Panc1 (cell line): ENCODE results near the gene TMEM115. TPM values are rescaled to one million over a fixed set of nuclear protein-coding genes. Genes with fewer than 3 reads are reported as not detected.

Source experiments
- ATAC-seq: fragments of 200-7000 bp; cut with Tn5 transposase; 2 replicates; pipeline ENCODE4 v1.9.1; 2020; ENCODE audit warnings: mild to moderate bottlenecking, moderate library complexity
- BruUV-seq: library from RNA; stranded (reverse); fragments of 400-500 nt; replicated peaks from 2 replicates; lab custom pipeline; 2021; lab: Mats Ljungman, UMichigan
- CTCF ChIA-PET: fragments of 300-600 bp; sonication (Branson Sonifier 250); formaldehyde crosslinking; loops from one replicate; lab custom pipeline; 2022; ENCODE audit warnings: antibody characterized with exemption; lab: Charles Lee
- POLR2A ChIA-PET: fragments of 300-600 bp; sonication (Branson Sonifier 250); formaldehyde crosslinking; loops from one replicate; lab custom pipeline; 2022; ENCODE audit warnings: antibody characterized with exemption; lab: Charles Lee
- DNase-seq: peaks from one replicate; pipeline ENCODE4 v3.0.0-alpha.2; 2010; ENCODE audit warnings: low read depth, low spot score
- H3K27ac ChIP-seq: 2 replicates; pipeline ENCODE4 v1.5.1; 2011; ENCODE audit warnings: mild to moderate bottlenecking, low read length, inconsistent platforms
- H3K27me3 ChIP-seq: fragments of 200-500 bp; sonication (Bioruptor generic); 2 replicates; pipeline ENCODE4 v1.6.0; 2014; ENCODE audit warnings: low read length, inconsistent platforms; ENCODE audit not compliant: control insufficient read depth, insufficient read depth
- H3K36me3 ChIP-seq: fragments of 200-500 bp; sonication (Bioruptor generic); 2 replicates; pipeline ENCODE4 v1.5.1; 2014; ENCODE audit warnings: inconsistent platforms, mild to moderate bottlenecking, low read length, moderate library complexity; ENCODE audit not compliant: control insufficient read depth, insufficient read depth
- H3K4me1 ChIP-seq: 2 replicates; pipeline ENCODE4 v1.5.1; 2011; ENCODE audit warnings: inconsistent platforms, mild to moderate bottlenecking, low read length, moderate library complexity; ENCODE audit not compliant: control insufficient read depth, insufficient read depth
- H3K4me3 ChIP-seq, 2 experiments: 2 replicates each; pipeline ENCODE4 v1.5.1; 2011 to 2012; ENCODE audit warnings: low read depth in 2 of 2, low read length in 2 of 2, mild to moderate bottlenecking in 2 of 2, inconsistent platforms in 1 of 2, moderate library complexity in 1 of 2
- H3K9me3 ChIP-seq: fragments of 200-500 bp; sonication (Bioruptor generic); 2 replicates; pipeline ENCODE4 v1.5.1; 2014; ENCODE audit warnings: low read depth, mild to moderate bottlenecking, inconsistent platforms, low read length, moderate library complexity; ENCODE audit not compliant: control insufficient read depth, insufficient read depth
- POLR2AphosphoS5 ChIP-seq: IDR thresholded peaks from 2 replicates; pipeline ENCODE4 v1.6.1; 2012; ENCODE audit warnings: mild to moderate bottlenecking, low read depth, low read length, moderate library complexity
- SIN3A ChIP-seq: IDR thresholded peaks from 2 replicates; pipeline ENCODE4 v1.6.1; 2012; ENCODE audit warnings: low read depth, mild to moderate bottlenecking, low read length, moderate library complexity, borderline replicate concordance; ENCODE audit not compliant: insufficient read depth
- TCF7L2 ChIP-seq: IDR thresholded peaks from 2 replicates; pipeline ENCODE4 v1.6.1; 2011; ENCODE audit warnings: mild to moderate bottlenecking, low read depth, low read length, inconsistent platforms
- in situ Hi-C: cut with HindIII; loops from 2 replicates; pipeline ENCODE4 v1.10.0; 2016; ENCODE audit warnings: low sequenced_read_pairs, low pct_unique_long_range_greater_than_20kb
- intact Hi-C: fragments of 100-400 bp; cut with micrococcal nuclease; formaldehyde crosslinking; loops from one replicate; pipeline ENCODE4 v1.10.0; 2022; ENCODE audit not compliant: unreplicated experiment
- total RNA-seq: library from RNA; stranded (reverse); gene quantifications from one replicate; pipeline ENCODE4 v1.2.1, GENCODE V29; 2021; ENCODE audit not compliant: unreplicated experiment
- TF ChIP-seq, protein P1 (sequence below): fragments of 450-650 bp; IDR thresholded peaks from 2 replicates; pipeline ENCODE4 v1.5.1; 2017; ENCODE audit warnings: mild to moderate bottlenecking
- TF ChIP-seq, protein P2 (sequence below), 2 experiments: IDR thresholded peaks; 2 replicates each; pipeline ENCODE4 v1.6.1; 2011 to 2012; ENCODE audit warnings: low read depth in 2 of 2, control low read depth in 1 of 2, low read length in 1 of 2, mild to moderate bottlenecking in 1 of 2, moderate library complexity in 1 of 2; ENCODE audit not compliant: insufficient read depth in 1 of 2

TMEM115 gene
- total RNA-seq, 1 experiment from 2014 or later, result 30.2 TPM

DNA sequence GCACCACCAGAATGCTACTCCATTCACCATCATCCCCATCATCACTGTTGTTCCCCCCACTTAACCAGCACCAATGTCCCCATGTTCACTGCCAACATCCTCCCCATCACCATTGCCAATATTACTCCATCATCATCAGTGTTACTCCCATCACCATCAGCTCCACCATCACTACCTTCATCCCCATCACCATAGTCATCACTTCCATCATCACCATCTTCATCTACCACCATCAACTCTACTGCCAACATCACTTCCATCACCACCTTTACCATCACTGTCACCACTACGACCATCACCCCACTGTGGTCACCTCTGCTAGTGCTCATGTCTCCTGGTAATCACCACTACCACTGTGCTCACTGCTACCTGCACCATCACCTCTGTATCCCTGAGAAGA lies 47.2 kb upstream of the TMEM115 start:
- ChIA-PET CTCF (no interaction called here), POLR2A (no interaction called here)
- Histone ChIP-seq H3K4me1 (no peaks in the 10 kb centered on the region), H3K27ac (no peak overlapping the region), H3K36me3 (no peaks in the 10 kb centered on the region), H3K27me3 (no peaks in the 10 kb centered on the region), H3K9me3 (no peaks in the 10 kb centered on the region), H3K4me3 (no peak overlapping the region)
- ATAC-seq (no peak), DNase-seq (no peak)
- intact Hi-C loops (no loop called here), in situ Hi-C loops (no loop called here)
- TF ChIP-seq TCF7L2 (no peak), POLR2AphosphoS5 (no peak), SIN3A (no peak)
- TF ChIP-seq, protein P1, sequence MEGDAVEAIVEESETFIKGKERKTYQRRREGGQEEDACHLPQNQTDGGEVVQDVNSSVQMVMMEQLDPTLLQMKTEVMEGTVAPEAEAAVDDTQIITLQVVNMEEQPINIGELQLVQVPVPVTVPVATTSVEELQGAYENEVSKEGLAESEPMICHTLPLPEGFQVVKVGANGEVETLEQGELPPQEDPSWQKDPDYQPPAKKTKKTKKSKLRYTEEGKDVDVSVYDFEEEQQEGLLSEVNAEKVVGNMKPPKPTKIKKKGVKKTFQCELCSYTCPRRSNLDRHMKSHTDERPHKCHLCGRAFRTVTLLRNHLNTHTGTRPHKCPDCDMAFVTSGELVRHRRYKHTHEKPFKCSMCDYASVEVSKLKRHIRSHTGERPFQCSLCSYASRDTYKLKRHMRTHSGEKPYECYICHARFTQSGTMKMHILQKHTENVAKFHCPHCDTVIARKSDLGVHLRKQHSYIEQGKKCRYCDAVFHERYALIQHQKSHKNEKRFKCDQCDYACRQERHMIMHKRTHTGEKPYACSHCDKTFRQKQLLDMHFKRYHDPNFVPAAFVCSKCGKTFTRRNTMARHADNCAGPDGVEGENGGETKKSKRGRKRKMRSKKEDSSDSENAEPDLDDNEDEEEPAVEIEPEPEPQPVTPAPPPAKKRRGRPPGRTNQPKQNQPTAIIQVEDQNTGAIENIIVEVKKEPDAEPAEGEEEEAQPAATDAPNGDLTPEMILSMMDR, result no peak
- BruUV-seq, result no TSS peak

DNA sequence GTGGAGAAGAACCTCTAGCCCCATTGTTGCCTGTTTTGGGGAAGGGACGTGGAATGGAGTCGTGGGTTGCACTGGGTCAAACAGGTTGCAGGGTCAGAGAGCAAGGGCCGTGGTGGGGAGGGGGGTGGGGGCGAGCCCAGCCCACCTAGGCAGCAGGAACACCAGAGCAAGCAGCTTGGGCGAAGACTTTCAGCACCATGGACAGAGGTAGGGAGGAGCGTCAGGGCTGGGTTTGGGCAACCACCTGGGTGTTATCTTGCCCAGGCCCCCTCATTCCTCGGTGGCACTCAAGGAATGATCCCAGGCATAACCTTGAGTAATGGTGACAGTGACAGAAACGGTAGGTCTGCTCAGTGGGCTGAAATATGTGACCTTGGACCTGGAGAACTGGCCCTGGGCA lies 45.9 kb upstream of the TMEM115 start:
- Histone ChIP-seq H3K4me3 (no peak overlapping the region), H3K9me3 (no peaks in the 10 kb centered on the region), H3K27me3 (no peaks in the 10 kb centered on the region), H3K36me3 (no peaks in the 10 kb centered on the region), H3K27ac (no peak overlapping the region), H3K4me1 (no peaks in the 10 kb centered on the region)
- ChIA-PET POLR2A (no interaction called here), CTCF (interaction anchor here (0.6 kb wide), 1 partner anchor 15 kb away, joined by 5 read pairs; no protein-coding TSS in a partner anchor)
- in situ Hi-C loops, result no loop called here
- TF ChIP-seq, protein P1, result no peak
- TF ChIP-seq, protein P2, sequence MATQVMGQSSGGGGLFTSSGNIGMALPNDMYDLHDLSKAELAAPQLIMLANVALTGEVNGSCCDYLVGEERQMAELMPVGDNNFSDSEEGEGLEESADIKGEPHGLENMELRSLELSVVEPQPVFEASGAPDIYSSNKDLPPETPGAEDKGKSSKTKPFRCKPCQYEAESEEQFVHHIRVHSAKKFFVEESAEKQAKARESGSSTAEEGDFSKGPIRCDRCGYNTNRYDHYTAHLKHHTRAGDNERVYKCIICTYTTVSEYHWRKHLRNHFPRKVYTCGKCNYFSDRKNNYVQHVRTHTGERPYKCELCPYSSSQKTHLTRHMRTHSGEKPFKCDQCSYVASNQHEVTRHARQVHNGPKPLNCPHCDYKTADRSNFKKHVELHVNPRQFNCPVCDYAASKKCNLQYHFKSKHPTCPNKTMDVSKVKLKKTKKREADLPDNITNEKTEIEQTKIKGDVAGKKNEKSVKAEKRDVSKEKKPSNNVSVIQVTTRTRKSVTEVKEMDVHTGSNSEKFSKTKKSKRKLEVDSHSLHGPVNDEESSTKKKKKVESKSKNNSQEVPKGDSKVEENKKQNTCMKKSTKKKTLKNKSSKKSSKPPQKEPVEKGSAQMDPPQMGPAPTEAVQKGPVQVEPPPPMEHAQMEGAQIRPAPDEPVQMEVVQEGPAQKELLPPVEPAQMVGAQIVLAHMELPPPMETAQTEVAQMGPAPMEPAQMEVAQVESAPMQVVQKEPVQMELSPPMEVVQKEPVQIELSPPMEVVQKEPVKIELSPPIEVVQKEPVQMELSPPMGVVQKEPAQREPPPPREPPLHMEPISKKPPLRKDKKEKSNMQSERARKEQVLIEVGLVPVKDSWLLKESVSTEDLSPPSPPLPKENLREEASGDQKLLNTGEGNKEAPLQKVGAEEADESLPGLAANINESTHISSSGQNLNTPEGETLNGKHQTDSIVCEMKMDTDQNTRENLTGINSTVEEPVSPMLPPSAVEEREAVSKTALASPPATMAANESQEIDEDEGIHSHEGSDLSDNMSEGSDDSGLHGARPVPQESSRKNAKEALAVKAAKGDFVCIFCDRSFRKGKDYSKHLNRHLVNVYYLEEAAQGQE (IDR thresholded peaks at IDR 0.05; ENCODE audit: insufficient read depth in 1 of 2, low read depth in 2 of 2, low read length in 1 of 2), result peak; percentile 91 to 96
- intact Hi-C loops, result no loop called here
- BruUV-seq, result no TSS peak
- ATAC-seq (no peak), DNase-seq (no peak)
